ENCODE results near the gene AMDHD2. TPM values are rescaled to one million over a fixed set of nuclear protein-coding genes. Genes with fewer than 3 reads are reported as not detected.
"Not testable (repeated sequence)": the region's sequence is repeated elsewhere in the genome, so short reads cannot be mapped to it uniquely, and the experiment has no call there.

AMDHD2 gene
- total RNA-seq, 1 donor from 2014 or later, result 58.3 TPM

- TF ChIP-seq CTCF (conservative IDR thresholded peaks at IDR 0.05), result peak; percentile 60
- not testable (repeated sequence) for H3K36me3 Mint-ChIP-seq (ENCODE audit: low read depth); DNase-seq (ENCODE audit: low read depth, low spot score); H3K9me3 Mint-ChIP-seq; H3K27ac Mint-ChIP-seq (ENCODE audit: unreplicated experiment); H3K27me3 Mint-ChIP-seq (ENCODE audit: low read depth)
- Mint-ChIP-seq H3K4me1 (peaks cover 38% of the 10 kb centered on the region), H3K4me3 (peak overlapping the region; percentile 81)
Observed at GRCh38 chr16:2539845-2540458, 19.8 kb downstream of the AMDHD2 start.

DNA sequence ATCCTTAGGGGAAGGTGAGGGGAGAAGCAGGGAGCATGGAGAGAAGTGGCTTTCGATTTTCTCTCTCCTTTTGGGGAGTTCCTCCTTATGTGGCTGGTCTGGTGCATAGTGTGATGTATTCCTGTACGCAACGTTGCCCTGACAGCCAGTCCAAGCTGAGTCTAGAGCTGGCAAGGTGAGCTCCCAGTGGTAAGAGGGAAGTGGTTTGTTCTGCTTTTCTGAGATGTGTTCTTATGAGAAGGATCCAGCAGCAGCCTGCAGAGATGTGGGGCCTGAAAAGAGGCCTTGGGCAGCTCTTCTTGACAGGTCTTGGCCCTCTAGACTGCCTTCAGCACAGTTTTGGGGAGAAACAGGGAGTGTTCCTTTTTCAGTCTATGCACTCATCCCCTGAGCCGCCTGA lies 20.7 kb downstream of the AMDHD2 start:
- H3K27me3 Mint-ChIP-seq (ENCODE audit: low read depth); DNase-seq (ENCODE audit: low read depth, low spot score); H3K9me3 Mint-ChIP-seq; H3K36me3 Mint-ChIP-seq (ENCODE audit: low read depth); H3K27ac Mint-ChIP-seq (ENCODE audit: unreplicated experiment): not testable (repeated sequence)
- peak overlapping the region; percentile 38 for H3K4me3 Mint-ChIP-seq
- peaks cover 33% of the 10 kb centered on the region for H3K4me1 Mint-ChIP-seq

GRCh38 chr16:2541409-2541808 lies 21.2 kb downstream of the AMDHD2 start:
- H3K27me3 Mint-ChIP-seq (ENCODE audit: low read depth); H3K9me3 Mint-ChIP-seq; H3K27ac Mint-ChIP-seq (ENCODE audit: unreplicated experiment); H3K36me3 Mint-ChIP-seq (ENCODE audit: low read depth); DNase-seq (ENCODE audit: low read depth, low spot score); H3K4me3 Mint-ChIP-seq: not testable (repeated sequence)
- H3K4me1 Mint-ChIP-seq, result peaks cover 28% of the 10 kb centered on the region

DNA sequence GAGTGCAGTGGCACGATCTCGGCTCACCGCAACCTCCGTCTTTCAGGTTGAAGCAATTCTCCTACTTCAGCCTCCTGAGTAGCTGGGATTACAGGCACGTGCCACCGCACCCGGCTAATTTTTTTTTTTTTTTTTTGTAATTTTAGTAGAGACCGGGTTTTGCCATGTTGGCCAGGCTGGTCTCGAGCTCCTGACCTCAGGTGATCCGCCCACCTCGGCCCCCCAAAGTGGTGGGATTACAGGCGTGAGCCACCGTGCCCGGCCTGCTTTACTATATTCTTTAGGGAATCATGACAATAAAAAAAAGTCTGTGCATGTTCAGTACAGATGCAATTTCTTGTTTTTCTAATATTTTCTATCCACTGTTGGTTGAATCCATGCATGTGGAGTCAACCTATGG lies 23.6 kb downstream of the AMDHD2 start:
- Mint-ChIP-seq H3K27ac (ENCODE audit: unreplicated experiment) (peak overlapping the region; percentile 72), H3K4me1 (peaks cover 17% of the 10 kb centered on the region)
- H3K36me3 Mint-ChIP-seq (ENCODE audit: low read depth); DNase-seq (ENCODE audit: low read depth, low spot score); H3K27me3 Mint-ChIP-seq (ENCODE audit: low read depth); H3K4me3 Mint-ChIP-seq; H3K9me3 Mint-ChIP-seq: not testable (repeated sequence)

DNA sequence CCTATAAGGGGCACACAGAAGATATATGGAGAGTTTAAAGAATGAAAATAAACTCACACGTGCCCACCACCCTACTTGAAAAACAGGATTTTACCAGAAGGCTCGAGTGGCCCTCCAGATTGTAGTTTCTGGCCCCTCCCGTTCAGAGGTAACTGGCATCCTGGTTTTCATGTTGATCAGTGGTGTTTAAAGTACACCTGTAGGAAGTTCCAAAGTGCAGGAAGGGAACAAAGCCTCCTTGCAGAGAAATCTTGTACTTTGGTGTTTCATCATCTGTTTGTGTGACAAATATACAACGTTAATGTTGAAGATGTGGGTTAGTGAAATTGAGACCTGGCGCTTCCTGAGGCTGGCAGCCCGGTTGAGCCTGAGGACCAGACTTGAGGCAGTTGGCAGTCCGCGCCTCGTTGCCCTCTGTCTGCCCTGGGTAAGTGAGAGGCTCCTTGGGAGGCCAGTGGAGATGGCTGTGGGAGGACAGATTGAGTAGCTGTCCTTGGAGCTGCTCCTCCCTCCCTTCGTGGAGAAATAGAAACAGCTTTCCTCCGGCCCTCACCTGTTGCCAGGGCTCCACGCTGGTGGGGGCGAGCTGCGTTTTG lies 30.2 kb downstream of the AMDHD2 start:
- not testable (repeated sequence) for H3K4me3 Mint-ChIP-seq; DNase-seq (ENCODE audit: low read depth, low spot score); H3K4me1 Mint-ChIP-seq; H3K36me3 Mint-ChIP-seq (ENCODE audit: low read depth); H3K27me3 Mint-ChIP-seq (ENCODE audit: low read depth); H3K27ac Mint-ChIP-seq (ENCODE audit: unreplicated experiment); H3K9me3 Mint-ChIP-seq

DNA sequence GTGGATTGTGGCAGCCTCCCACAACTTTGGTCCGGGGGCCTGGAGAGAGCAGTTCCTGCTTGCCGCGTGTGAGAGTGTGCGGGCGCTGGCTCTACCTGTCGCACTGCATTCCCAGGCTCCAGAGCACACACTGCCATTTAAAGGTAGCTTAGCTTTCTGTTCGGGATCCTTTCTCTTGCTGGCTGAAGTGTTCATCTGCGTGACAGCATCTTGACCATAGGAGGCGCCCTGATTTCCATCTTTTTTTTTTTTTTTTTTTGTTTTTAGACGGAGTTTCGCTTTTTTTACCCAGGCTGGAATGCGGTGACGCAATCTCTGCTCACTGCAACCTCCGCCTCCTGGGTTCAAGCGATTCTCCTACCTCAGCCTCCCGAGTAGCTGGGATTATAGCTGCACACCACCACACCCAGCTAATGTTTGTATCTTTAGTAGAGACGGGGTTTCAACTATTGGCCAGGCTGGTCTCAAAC lies 31.3 kb downstream of the AMDHD2 start:
- not testable (repeated sequence) for H3K27ac Mint-ChIP-seq (ENCODE audit: unreplicated experiment); H3K4me1 Mint-ChIP-seq; DNase-seq (ENCODE audit: low read depth, low spot score); H3K27me3 Mint-ChIP-seq (ENCODE audit: low read depth); H3K36me3 Mint-ChIP-seq (ENCODE audit: low read depth); H3K4me3 Mint-ChIP-seq; H3K9me3 Mint-ChIP-seq
- TF ChIP-seq CTCF (conservative IDR thresholded peaks at IDR 0.05), result peak; percentile 61

DNA sequence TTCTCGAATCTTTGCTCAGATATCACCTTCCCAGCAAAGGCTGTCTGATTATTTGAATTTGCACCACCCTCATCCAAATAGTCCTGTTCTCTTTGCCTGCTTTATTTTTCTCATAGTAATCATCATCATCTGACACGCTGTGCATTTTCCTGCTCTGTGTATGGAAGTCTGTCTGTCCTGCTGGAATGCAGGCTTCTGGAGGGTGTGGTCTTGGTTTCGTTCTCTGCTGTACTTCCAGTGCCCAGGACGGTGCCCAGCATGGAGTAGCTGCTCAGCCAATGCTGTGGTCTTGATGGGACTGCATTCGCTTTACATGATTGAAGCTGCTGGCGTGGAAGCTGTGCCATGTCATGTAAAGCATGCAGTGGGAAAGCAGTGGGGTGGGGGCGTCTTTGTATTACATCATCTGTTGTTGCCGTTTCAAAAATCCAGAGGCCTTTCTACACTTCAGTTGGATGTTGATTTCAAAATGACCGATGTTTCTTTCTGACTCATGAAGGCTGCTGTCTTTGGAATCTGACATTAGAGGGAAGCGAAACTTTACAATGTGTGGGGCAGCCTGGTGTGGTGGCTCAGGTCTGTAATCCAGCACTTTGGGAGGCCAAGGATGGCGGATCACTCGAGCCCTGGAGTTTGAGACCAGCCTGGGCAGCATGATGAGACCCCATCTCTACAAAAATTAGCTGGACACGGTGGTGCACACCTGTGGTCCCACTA lies 34.7 kb downstream of the AMDHD2 start:
- H3K4me1 Mint-ChIP-seq; DNase-seq (ENCODE audit: low read depth, low spot score); H3K27ac Mint-ChIP-seq (ENCODE audit: unreplicated experiment); H3K27me3 Mint-ChIP-seq (ENCODE audit: low read depth); H3K36me3 Mint-ChIP-seq (ENCODE audit: low read depth); H3K9me3 Mint-ChIP-seq; H3K4me3 Mint-ChIP-seq: not testable (repeated sequence)

DNA sequence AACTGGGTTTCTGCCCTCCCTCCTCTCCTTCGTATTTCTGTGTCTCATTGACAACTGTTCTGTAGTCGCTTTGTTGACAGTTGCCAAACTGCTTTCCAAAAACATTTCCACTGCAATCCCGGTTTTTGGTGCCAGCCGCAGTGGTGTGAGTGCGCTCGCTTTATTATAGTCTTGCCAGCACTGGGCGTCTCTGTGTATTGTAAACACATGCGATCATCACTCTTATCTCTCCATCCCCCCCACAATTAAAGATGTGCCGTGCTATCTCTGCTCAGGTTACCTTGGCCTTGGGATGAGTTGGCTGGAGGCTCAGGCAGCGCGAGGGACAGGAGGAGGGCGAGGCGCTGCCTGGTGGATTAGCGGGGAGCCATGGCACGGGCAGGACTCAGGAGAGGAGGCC lies 37.0 kb downstream of the AMDHD2 start:
- H3K4me1 Mint-ChIP-seq; H3K36me3 Mint-ChIP-seq (ENCODE audit: low read depth); H3K4me3 Mint-ChIP-seq; H3K9me3 Mint-ChIP-seq; DNase-seq (ENCODE audit: low read depth, low spot score); H3K27me3 Mint-ChIP-seq (ENCODE audit: low read depth); H3K27ac Mint-ChIP-seq (ENCODE audit: unreplicated experiment): not testable (repeated sequence)

DNA sequence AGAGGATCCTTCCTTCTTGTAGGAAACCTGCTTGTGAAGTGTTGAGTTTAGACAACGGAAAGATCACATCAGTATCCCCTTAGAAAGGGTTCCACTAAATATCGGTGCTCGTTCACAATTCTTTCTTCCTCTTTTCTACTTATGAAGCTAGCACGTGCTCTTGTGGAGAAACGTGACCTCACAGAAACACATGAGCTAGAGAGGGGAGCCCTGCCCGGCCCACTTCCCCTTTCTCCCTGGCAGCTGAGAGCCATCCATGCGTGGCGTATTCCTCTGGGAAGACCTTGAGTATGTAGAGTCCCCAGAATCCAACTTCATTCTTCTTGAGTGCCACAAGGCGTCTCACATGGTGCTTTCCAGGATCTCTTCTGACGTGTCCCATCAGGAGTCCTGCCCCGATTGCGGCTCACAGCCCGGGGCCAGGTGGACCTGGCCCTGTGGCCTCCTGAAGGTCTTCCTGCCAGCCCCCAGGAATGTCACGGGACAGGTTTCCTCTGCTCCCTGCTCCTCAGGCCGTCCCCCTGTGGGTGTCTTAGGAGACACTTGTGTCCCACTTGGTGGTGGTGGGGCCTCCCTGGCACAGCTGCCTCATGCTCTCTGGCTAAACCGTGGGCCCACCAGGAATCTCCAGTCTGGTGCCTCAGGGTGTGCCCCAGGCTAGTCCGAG lies 40.1 kb downstream of the AMDHD2 start:
- H3K36me3 Mint-ChIP-seq (ENCODE audit: low read depth); H3K27ac Mint-ChIP-seq (ENCODE audit: unreplicated experiment); H3K4me1 Mint-ChIP-seq; H3K9me3 Mint-ChIP-seq; H3K4me3 Mint-ChIP-seq; H3K27me3 Mint-ChIP-seq (ENCODE audit: low read depth); DNase-seq (ENCODE audit: low read depth, low spot score): not testable (repeated sequence)
